T-helper 1 cell treated with Interleukin-12 subunit alpha and Interleukin-12 subunit beta and Interleukin-4 antibody, amounts not matched to agents 30 ng/mL and 1 ng/mL, for 36 hours (primary cell): ENCODE measurements around the gene CAPN5. TPM values are rescaled to one million over a fixed set of nuclear protein-coding genes. Genes with fewer than 3 reads are reported as not detected.

Source experiments
- intact Hi-C: fragments of 100-400 bp; cut with micrococcal nuclease; formaldehyde crosslinking; loops from one replicate; pipeline ENCODE4 v1.15.1; 2024
- total RNA-seq: library from RNA; stranded (reverse); gene quantifications from 2 replicates; pipeline ENCODE4 v1.2.3, GENCODE V29; 2022

Gene CAPN5
- total RNA-seq, 1 donor from 2014 or later: 0.27 TPM

DNA sequence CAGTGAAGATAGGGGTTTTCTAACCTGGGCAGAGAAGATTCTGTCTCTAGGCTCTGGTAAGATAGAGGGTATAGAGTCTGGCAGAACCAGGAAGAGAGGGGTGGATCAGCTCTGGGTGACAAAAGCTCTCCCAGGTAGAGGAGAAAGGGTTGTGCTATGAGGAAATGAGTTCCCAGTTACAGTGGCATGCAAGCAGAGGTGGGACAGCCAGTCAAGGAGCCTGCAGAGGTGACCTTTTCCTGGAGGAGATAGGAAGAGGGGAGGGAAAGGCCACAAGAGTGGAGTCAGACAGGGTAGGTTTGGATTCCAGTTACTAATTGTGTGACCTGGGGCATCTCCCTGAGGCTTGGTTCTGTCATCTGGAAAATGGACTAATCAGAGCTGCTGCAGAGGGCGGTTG is 3.4 kb upstream of the CAPN5 start:
- intact Hi-C loops: loop anchor here (10.0 kb wide), 1 partner anchor 619 kb away; the partner anchor contains the start of gene EMSY

DNA sequence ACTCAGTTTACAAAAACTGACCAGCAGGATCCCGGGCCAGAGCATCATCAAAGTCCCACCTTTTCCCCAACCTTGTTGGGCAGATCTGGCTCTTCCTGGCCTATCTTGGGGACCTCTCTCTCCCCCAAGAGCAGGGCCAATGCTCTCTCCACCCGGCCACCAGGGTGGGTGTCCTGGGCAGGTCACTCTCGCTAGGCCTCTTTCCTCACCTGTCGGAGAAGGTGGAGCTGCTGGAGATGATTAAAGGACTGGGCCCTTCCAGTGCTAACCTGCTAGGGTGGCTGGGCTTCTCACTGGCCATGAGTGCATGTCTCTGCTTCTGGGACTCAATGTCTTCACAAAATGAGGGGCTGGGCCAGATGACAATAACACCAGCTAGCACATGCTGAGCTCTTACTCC is 2.9 kb upstream of the CAPN5 start:
- intact Hi-C loops: loop anchor here (10.0 kb wide), 1 partner anchor 619 kb away; the partner anchor contains the start of gene EMSY

DNA sequence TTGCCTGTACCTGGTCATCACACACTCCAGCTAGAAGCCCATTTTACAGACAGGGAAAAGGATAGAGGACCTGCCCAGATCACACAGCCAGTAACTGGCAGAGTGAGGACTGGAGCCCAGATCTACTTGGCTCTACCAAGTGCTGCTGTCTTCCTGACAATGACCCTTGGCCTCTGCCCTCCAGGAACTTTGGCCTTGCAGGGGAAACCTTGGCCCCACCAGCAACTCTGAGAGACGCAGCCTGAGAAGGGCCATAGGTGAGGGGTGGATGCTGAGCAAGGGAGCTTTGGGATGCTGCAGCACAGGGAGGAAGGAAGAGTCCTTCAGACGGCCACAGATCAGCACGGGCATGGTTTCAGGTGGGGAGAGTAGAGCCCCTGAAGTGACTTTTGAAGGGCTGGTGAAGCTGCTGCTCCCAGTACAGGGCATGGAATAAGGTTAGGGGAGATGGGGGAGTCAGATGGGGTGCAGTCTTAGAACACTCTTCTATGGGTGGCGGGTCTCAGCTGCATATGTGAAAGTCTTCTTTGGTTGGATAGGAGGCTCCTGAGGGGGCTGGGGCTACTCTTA is 2.0 kb upstream of the CAPN5 start:
- intact Hi-C loops: loop anchor here (5.0 to 10.0 kb wide), 2 partner anchors 202 to 620 kb away; partner anchors contain the start of genes ACER3 and EMSY

DNA sequence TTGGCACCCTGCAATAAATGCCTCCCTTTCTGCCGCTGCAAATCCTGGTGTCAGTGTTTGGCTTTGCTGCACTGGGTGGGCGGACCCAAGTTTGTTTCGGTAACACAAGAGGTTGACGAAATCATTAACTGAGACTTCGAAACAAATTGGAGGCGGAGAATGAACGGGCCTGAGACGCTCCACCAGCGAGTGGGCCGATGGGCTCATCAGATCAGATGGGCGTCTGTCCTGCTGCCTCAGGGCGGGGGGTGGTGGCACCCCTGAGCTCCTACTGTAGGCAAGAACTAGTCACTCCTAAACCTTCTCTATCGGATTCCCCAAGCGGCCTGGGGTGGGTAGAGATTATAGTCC is 918 bp upstream of the CAPN5 start:
- intact Hi-C loops: loop anchor here (1.0 to 10.0 kb wide), 6 partner anchors 17 to 621 kb away; partner anchors contain the start of genes ACER3 and EMSY

- intact Hi-C loops: loop anchor here (2.0 to 10.0 kb wide), 3 partner anchors 23 to 623 kb away; partner anchors contain the start of genes ACER3 and EMSY
Measured at GRCh38 chr11:77067861-77068443, 1.2 kb downstream of the CAPN5 start.

- intact Hi-C loops: loop anchor here (5.0 to 10.0 kb wide), 2 partner anchors 206 to 624 kb away; partner anchors contain the start of genes ACER3 and EMSY
Measured at GRCh38 chr11:77068457-77069335, 1.9 kb downstream of the CAPN5 start.

DNA sequence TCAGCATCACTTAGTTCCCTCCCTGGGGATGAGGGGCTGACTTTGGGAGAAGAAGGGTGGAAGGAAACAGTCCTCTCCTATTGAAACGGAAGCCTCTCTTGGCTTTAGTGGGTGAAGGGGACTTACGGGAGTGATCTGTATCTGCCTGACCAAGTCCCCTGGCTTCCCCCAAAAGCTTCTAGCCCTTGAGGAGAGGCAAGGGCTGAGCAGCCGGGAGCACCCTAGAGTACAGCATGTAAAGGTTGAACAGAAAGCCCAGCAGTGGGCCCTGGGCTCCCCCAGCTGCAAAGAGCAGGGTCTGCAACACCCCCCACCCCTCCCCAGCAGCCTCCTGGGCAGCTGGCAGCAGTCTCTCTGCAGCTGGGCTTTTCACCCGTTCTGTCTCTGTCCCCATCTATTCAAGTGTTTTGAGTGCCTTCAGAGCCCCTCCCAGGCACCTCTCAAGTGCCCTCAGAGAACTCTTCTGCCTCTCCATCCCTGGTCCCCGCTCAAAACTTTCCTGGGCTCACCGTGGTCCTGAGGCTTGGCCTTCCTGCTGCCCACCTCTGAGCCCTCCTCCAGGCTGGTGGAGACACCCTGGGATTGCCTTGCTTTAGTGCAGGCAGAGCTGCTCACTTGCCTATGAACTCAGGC is 2.7 kb downstream of the CAPN5 start:
- intact Hi-C loops: loop anchor here (5.0 to 10.0 kb wide), 2 partner anchors 207 to 625 kb away; partner anchors contain the start of genes ACER3 and EMSY

DNA sequence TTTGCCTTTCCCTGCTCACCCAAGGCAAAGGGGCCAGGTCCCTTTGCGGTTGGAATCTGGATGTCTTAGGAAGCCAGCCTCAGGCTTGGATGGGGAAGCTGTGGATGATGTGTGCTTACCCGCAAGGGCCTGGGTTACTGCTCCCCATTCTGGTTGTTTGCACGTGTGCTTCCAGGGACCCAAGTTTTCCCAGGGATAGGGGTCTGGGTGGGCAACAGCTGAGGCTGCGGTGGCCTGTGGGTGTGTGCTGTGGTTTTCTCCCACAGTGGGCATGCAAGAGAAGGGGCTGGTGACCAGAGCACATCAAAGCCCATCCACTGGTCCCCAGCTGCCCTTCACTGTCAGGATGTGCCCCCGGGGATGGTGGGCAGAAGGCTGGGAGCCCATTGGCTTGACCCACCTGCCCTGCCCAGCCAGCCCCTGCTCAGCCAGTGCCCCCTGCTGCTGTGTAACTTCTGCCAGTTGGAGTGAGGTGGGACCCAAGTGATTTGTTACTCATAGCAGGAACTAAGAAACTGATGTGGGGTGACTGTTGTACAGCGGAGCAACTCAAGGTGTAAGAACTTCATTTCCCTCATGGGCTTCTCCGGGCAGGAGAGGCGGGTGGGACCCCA is 3.3 kb downstream of the CAPN5 start:
- intact Hi-C loops: loop anchor here (5.0 to 10.0 kb wide), 2 partner anchors 208 to 625 kb away; partner anchors contain the start of genes ACER3 and EMSY

GRCh38 chr11:77071077-77071476 is 4.3 kb downstream of the CAPN5 start:
- intact Hi-C loops: no loop called here

DNA sequence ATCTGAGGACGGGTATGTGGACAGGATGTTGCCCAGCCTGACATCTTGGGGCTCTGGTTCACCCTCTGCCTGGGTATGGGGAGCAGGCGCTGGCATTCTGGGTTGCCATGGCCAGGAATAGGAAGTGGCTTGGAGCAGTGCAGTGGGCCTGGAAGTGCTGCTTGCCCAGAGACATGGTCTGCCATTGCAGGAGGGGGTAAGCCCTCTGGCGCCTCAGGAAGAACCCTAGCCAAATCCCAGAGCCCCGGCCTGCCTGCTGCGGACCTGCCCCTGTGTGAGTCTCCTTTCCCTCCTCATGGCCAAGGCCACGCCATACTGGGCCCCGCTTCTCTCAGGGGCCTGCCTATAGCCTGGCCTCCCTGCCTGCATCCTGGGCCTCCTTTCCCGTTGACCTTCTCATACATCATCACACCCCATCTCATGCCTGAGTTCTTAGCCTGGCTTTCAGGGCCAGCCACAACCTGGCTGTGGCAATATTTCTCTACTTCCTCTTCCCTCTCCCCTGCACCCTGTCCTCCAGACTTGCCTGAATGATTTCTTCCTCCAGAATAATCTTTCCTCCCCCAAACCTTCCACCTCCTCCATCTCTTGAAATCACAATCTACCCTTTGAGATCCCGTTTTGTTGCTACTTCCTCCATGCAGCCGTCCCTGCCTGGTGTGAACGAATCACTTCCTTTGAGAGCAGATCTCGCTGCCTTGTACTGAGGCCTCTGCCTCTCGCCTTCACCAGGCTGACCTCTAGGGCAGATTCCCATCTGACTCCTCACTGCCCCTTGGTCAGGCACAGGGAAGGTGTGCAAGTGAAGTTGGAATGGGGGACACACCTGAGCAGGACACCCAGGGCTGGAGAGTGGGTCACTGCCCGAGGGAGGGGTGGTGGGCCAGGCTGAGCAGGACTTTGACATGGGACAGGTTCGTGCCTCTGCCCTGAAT is 5.2 kb downstream of the CAPN5 start:
- intact Hi-C loops: no loop called here

GRCh38 chr11:77072851-77073327 is 6.1 kb downstream of the CAPN5 start:
- intact Hi-C loops: no loop called here

GRCh38 chr11:77073328-77074001 is 6.7 kb downstream of the CAPN5 start:
- intact Hi-C loops: no loop called here

DNA sequence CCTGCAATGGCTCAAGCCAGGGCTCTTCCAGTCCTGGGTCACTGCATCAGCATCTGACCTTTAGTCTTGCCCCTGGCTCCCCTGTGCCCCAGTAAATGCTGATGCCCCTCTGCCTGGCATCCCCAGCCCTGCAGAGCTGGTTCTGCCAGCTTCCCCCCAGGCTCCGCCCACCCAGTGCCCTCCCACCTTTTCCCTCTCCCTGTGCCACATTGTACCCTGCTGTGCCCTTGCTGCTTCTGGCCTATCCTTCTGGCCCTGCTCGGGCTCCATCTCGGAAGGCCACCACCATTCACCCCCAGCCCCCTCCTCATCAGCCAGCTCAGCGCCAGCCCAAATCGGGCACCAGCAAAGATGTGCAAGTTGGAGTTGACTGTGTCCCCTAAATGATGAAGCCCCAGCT is 7.4 kb downstream of the CAPN5 start:
- intact Hi-C loops: no loop called here

DNA sequence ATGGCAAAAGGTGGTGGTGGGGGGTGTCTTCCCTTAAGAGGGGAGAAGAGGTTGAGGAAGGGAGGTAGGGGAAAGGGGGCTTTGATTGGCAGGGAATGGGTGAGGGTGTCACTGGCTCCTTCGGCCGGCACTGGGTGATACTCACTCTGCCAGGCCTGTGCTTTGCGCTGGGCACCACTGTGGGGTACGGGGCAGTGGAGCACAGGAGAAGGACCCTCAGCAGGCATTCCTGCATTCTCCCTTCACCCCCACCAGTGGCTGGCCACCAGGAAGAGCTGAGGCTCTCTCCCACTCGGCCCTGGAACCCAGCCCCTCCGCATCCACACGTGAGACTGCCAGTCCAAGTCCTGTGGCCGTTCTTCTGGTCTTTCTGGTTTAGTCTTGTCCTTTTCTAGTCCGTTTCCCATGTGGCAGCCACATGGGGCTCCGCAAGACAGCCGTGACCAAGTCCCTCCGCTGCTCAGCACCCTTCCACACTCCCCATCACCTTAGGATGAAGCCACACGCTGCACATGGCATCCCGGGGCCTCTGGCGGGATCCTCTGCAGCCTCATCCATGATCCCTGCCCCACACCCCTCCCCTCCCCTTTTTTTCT is 8.0 kb downstream of the CAPN5 start:
- intact Hi-C loops: no loop called here

DNA sequence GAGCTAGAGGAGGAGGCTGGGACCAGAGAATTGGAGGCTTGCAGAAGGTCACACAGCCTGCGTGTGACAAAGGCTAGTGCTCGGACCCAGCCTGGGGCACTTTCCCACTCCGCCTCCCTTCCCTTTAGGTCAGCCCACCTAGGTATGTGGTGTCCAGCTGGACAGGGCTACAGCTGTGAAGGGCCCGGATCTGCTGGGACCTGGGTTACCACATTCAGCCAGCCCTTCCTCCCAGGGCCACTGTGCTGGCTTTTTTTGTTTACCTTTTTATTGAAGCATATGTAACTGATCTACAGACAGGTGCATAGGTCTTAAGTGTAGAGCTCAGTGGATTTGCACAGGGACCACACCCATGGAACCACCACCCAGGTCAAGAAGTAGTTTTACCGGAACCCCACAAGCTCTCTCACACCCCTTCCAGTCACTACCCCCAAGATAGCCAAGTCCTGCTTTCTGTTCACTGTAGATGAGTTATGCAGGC is 8.7 kb downstream of the CAPN5 start:
- intact Hi-C loops: no loop called here

DNA sequence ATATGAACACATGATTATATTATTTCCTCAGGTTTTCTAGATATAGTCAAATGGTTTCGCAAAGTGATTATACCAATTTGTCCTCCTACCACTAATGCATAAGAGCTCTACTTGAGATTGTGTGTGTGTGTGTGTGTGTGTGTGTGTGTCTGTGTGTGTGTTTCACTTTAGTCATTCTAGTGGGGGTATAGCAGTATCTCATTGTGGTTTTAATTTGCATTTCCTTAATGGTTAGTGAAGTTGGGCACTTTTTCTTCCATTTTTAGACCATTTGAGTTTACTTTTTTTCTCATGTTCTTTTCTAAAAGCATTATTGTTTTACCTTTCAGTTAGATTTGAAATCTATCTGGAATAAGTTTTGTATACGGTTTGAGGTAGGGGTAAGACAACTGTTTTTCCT is 12.9 kb downstream of the CAPN5 start:
- intact Hi-C loops: no loop called here

DNA sequence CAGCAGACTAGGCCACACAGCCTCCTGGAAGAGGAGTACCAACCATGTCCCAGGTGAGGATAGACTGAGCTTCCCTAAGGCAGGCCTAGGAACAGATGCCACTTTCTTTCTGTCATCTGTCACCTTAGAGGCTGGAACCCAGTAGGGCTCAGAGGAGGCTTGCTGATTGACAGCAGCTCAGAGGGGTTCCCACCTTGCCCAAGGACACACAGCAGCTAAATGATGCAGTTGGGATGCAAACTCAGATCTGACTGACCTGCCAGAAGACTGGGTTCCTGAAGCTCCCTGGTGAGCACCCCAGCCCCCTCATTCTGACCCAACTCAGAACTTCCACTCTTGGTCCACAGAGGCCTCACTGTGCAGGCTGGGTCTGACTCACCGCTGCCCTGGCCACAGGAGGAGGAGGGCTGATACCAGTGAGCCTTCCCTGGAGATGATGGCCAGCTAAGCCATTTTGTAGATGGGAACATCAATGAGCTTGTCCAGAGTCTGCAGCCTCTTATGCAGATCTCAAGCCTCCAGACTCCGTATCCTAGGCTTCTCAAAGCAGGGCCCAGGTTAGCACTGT is 14.0 kb downstream of the CAPN5 start:
- intact Hi-C loops: no loop called here

DNA sequence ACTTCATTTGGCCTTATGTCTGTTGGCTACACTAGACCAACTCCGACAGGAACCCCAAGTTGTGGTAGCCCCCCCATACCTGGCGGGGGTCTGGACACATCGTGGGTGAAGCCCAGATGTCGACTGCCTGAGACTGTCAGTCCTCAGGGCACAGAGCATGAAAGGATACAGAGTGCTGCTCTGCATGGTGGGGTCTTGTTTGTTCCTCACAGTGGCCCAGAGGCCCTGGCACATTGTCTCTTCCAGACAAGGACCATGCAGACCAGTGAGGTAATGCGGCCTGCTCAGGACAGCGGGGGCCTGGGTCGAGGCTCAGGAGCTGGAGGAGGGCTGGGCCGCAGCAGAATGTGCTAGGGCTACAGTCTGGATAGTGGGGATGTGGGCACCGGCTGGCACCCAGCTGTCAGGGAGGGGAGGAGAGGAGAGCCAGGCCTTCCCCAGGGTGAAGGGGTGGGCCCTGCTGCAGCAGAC is 14.6 kb downstream of the CAPN5 start:
- intact Hi-C loops: no loop called here
